DND-41 (cell line): Measurements from ENCODE around the gene SAMD4A.

Source experiments
- ATAC-seq: fragments of 200-7000 bp; cut with Tn5 transposase; 3 replicates; pipeline ENCODE4 v1.9.1; 2021; ENCODE audit warnings: low read depth; ENCODE audit not compliant: insufficient read depth
- DNase-seq: peaks from one replicate; pipeline ENCODE4 v3.0.0-alpha.2; 2020
- H2AFZ ChIP-seq: 2 replicates; pipeline ENCODE4 v1.6.0; 2012; ENCODE audit warnings: low read depth, low read length
- H3K27ac ChIP-seq: 2 replicates; pipeline ENCODE4 v1.5.1; 2012; ENCODE audit warnings: low read length, inconsistent platforms
- H3K27me3 ChIP-seq: fragments of 200-600 bp; sonication (generic); 2 replicates; pipeline ENCODE4 v1.6.0; 2012; ENCODE audit warnings: low read length, mild to moderate bottlenecking, inconsistent platforms; ENCODE audit not compliant: insufficient read depth, poor library complexity
- H3K36me3 ChIP-seq: 2 replicates; pipeline ENCODE4 v1.5.1; 2012; ENCODE audit warnings: low read length, inconsistent platforms; ENCODE audit not compliant: insufficient read depth
- H3K4me1 ChIP-seq: 2 replicates; pipeline ENCODE4 v1.5.1; 2012; ENCODE audit warnings: mild to moderate bottlenecking, low read length; ENCODE audit not compliant: insufficient read depth
- H3K4me2 ChIP-seq: 2 replicates; pipeline ENCODE4 v1.6.0; 2012; ENCODE audit warnings: mild to moderate bottlenecking, moderate library complexity, low read length, inconsistent platforms; ENCODE audit not compliant: insufficient read depth
- H3K4me3 ChIP-seq, 2 experiments: fragments of 200-600 bp in 1 of 2; shearing (Covaris generic) in 1 of 2; 2 replicates each; pipeline ENCODE4 v1.5.1; 2012 to 2016; ENCODE audit warnings: inconsistent platforms in 2 of 2, low read length in 2 of 2, mild to moderate bottlenecking in 2 of 2, low read depth in 1 of 2, moderate library complexity in 1 of 2
- H3K79me2 ChIP-seq: 2 replicates; pipeline ENCODE4 v1.6.0; 2012; ENCODE audit warnings: low read length, inconsistent platforms; ENCODE audit not compliant: insufficient read depth
- H3K9ac ChIP-seq: 2 replicates; pipeline ENCODE4 v1.6.0; 2012; ENCODE audit warnings: low read depth, mild to moderate bottlenecking, inconsistent platforms, low read length, moderate library complexity
- H3K9me3 ChIP-seq: 2 replicates; pipeline ENCODE4 v1.5.1; 2012; ENCODE audit warnings: low read length, moderate library complexity, mild to moderate bottlenecking, inconsistent platforms; ENCODE audit not compliant: insufficient read depth, severe bottlenecking
- H4K20me1 ChIP-seq: 2 replicates; pipeline ENCODE4 v1.6.0; 2012; ENCODE audit warnings: low read length; ENCODE audit not compliant: insufficient read depth
- CTCF ChIP-seq: IDR thresholded peaks from 2 replicates; pipeline ENCODE4 v1.5.1; 2012; ENCODE audit warnings: borderline replicate concordance, low read length, moderate library complexity, mild to moderate bottlenecking; ENCODE audit not compliant: poor library complexity, severe bottlenecking; ENCODE audit errors: extremely low read depth
- EZH2 ChIP-seq: IDR thresholded peaks from 3 replicates; pipeline ENCODE4 v1.6.1; 2012; ENCODE audit warnings: borderline replicate concordance, low read depth, mild to moderate bottlenecking, moderate library complexity, low read length, inconsistent platforms; ENCODE audit not compliant: severe bottlenecking

SAMD4A gene

GRCh38 chr14:54695196-54695595 lies 128.3 kb downstream of the SAMD4A start:
- H2AFZ ChIP-seq = no peak overlapping the region
- DNase-seq (no peak), ATAC-seq (no peak)
- no peak overlapping the region for H3K27ac ChIP-seq
- H3K36me3 ChIP-seq = no peaks in the 10 kb centered on the region
- H3K4me2 ChIP-seq = no peak overlapping the region
- H3K4me1 ChIP-seq = no peaks in the 10 kb centered on the region
- no peak overlapping the region for H3K4me3 ChIP-seq
- no peaks in the 10 kb centered on the region for H3K79me2 ChIP-seq
- no peaks in the 10 kb centered on the region for H3K9me3 ChIP-seq
- peaks cover 23% of the 10 kb centered on the region for H3K27me3 ChIP-seq
- TF ChIP-seq CTCF (no peak), EZH2 (no peak)
- H4K20me1 ChIP-seq = no peaks in the 10 kb centered on the region
- no peak overlapping the region for H3K9ac ChIP-seq

GRCh38 chr14:54697001-54697400 lies 130.1 kb downstream of the SAMD4A start:
- Histone ChIP-seq H4K20me1 (no peaks in the 10 kb centered on the region), H3K27ac (no peak overlapping the region), H3K36me3 (no peaks in the 10 kb centered on the region), H2AFZ (no peak overlapping the region), H3K79me2 (no peaks in the 10 kb centered on the region), H3K4me3 (no peak overlapping the region), H3K9me3 (no peaks in the 10 kb centered on the region), H3K4me1 (no peaks in the 10 kb centered on the region), H3K27me3 (peaks cover 27% of the 10 kb centered on the region), H3K4me2 (no peak overlapping the region), H3K9ac (no peak overlapping the region)
- no peak for TF ChIP-seq CTCF
- DNase-seq = no peak
- ATAC-seq = no peak

- Histone ChIP-seq H3K4me1 (no peaks in the 10 kb centered on the region), H4K20me1 (no peaks in the 10 kb centered on the region), H3K4me3 (no peak overlapping the region), H3K4me2 (no peak overlapping the region), H3K79me2 (no peaks in the 10 kb centered on the region), H2AFZ (no peak overlapping the region), H3K9ac (no peak overlapping the region), H3K27me3 (peaks cover 28% of the 10 kb centered on the region), H3K27ac (no peak overlapping the region), H3K9me3 (no peaks in the 10 kb centered on the region), H3K36me3 (no peaks in the 10 kb centered on the region)
- no peak for DNase-seq
- no peak for ATAC-seq
- TF ChIP-seq EZH2 (no peak), CTCF (no peak)
Observed at GRCh38 chr14:54697803-54698202, 130.9 kb downstream of the SAMD4A start.

DNA sequence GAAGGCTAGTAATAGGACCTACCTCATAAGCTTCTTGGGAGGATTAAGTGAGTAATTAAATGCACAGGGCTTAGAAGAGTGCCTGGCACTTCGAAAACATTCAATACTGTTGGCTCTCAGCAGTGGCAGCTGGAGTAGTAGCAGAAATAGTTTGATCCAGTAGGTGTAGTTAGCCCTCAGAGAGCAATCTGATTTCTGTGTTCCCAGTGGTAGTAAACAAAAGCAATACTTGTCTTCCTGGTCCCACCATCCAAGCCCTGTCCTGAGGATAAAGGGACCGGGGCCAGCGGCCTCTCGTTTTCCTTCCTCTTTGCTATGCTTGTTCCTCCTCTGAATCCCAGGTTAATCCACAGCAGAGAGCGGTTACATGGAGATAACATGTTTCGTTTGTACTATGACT lies 131.6 kb downstream of the SAMD4A start:
- H3K79me2 ChIP-seq = no peaks in the 10 kb centered on the region
- ATAC-seq (no peak), DNase-seq (no peak)
- H4K20me1 ChIP-seq = no peaks in the 10 kb centered on the region
- no peaks in the 10 kb centered on the region for H3K36me3 ChIP-seq
- H3K4me2 ChIP-seq = no peak overlapping the region
- H3K4me3 ChIP-seq = no peak overlapping the region
- peaks cover 31% of the 10 kb centered on the region for H3K27me3 ChIP-seq
- H3K9ac ChIP-seq = no peak overlapping the region
- TF ChIP-seq CTCF (no peak), EZH2 (no peak)
- no peak overlapping the region for H2AFZ ChIP-seq
- H3K27ac ChIP-seq = no peak overlapping the region
- no peaks in the 10 kb centered on the region for H3K9me3 ChIP-seq
- no peaks in the 10 kb centered on the region for H3K4me1 ChIP-seq
